T47D (cell line): ENCODE results near the gene JUN.

Experiments used
- DNase-seq, 2 experiments: peaks; one replicate each; pipeline versions ENCODE4 v3.0.0 to v3.0.0-alpha.2; 2011 to 2012; ENCODE audit warnings: low read depth in 1 of 2, low spot score in 1 of 2
- JUND ChIP-seq: IDR thresholded peaks from 2 replicates; pipeline ENCODE4 v1.6.1; 2012; ENCODE audit warnings: low read depth
- in situ Hi-C: cut with HindIII; loops from 2 replicates; pipeline ENCODE4 v1.10.0; 2016; ENCODE audit warnings: low sequenced_read_pairs, low pct_unique_long_range_greater_than_20kb

JUN gene

GRCh38 chr1:58739856-58740466 is 43.9 kb downstream of the JUN start:
- in situ Hi-C loops: no loop called here
- peak; percentile 17 to 56 for DNase-seq
- no peak for TF ChIP-seq JUND

GRCh38 chr1:58738876-58739275 is 45.0 kb downstream of the JUN start:
- TF ChIP-seq JUND: no peak
- in situ Hi-C loops: no loop called here

GRCh38 chr1:58735586-58735985 is 48.3 kb downstream of the JUN start:
- no peak for TF ChIP-seq JUND
- in situ Hi-C loops: no loop called here
- DNase-seq: no peak

More at GRCh38 chr1:58738876-58739275, 45.0 kb downstream of the JUN start:
- no peak for DNase-seq

GRCh38 chr1:58734630-58735029 is 49.2 kb downstream of the JUN start:
- no peak for TF ChIP-seq JUND
- DNase-seq: no peak
- in situ Hi-C loops: no loop called here

GRCh38 chr1:58732087-58732775 is 51.6 kb downstream of the JUN start:
- DNase-seq: peak in 1 of 2 experiments; percentile 9
- no peak for TF ChIP-seq JUND
- in situ Hi-C loops: no loop called here
